Right lobe of liver (tissue), 4 donors: Measurements from ENCODE around the gene DNER.

ENCODE experiments used
- POLR2A ChIP-seq: fragments of 450-650 bp; IDR thresholded peaks from one replicate; pipeline ENCODE4 v1.6.1; 2017; ENCODE audit warnings: antibody characterized with exemption, mild to moderate bottlenecking
- TF ChIP-seq, protein P1 (sequence below), 4 donors: fragments of 200-600 bp in 3 of 4; fragments of 450-650 bp in 1 of 4; IDR thresholded peaks; one replicate each; pipeline versions ENCODE4 v1.5.1 to v1.8.0; 2016 to 2022; ENCODE audit warnings: antibody characterized with exemption in 4 of 4, mild to moderate bottlenecking in 2 of 4
- donor health status: DM: no; HTN: no; CAD: no.
- donor health status: DM: no; HTN: no; CAD: no.
- donor health status: DM: no; HTN: yes; CAD: no.

DNA sequence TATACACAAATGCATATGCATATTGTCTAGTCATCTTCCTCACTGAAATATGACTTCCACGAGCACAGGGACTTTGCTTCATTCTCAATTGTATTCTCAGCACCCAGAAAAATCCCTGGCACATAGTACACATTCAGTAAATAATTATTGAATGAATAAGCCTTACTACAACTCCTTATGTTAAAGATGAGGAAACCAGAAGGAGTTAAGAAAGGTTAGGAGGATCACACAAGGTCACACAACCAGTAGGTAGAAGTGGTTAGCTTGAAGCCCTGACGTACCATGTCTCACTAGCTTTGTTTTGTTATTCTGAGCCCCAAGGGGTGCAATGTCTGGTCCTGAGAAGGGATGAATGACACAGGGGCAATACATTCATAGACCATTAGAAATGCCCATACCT is 222.3 kb downstream of the DNER start:
- TF ChIP-seq POLR2A: no peak
- TF ChIP-seq, protein P1, sequence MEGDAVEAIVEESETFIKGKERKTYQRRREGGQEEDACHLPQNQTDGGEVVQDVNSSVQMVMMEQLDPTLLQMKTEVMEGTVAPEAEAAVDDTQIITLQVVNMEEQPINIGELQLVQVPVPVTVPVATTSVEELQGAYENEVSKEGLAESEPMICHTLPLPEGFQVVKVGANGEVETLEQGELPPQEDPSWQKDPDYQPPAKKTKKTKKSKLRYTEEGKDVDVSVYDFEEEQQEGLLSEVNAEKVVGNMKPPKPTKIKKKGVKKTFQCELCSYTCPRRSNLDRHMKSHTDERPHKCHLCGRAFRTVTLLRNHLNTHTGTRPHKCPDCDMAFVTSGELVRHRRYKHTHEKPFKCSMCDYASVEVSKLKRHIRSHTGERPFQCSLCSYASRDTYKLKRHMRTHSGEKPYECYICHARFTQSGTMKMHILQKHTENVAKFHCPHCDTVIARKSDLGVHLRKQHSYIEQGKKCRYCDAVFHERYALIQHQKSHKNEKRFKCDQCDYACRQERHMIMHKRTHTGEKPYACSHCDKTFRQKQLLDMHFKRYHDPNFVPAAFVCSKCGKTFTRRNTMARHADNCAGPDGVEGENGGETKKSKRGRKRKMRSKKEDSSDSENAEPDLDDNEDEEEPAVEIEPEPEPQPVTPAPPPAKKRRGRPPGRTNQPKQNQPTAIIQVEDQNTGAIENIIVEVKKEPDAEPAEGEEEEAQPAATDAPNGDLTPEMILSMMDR (IDR thresholded peaks at IDR 0.05): no peak
